Measurements from ENCODE around the gene SNAP25.

- no peak for TF ChIP-seq TCF7 (IDR thresholded peaks at IDR 0.05; ENCODE audit: borderline replicate concordance)
- TF ChIP-seq ZNF263 (CRISPR knock-in tag; IDR thresholded peaks at IDR 0.05; ENCODE audit: borderline replicate concordance): no peak
- no peak for TF ChIP-seq BCLAF1 (IDR thresholded peaks at IDR 0.05; ENCODE audit: borderline replicate concordance in 1 of 2, control insufficient read depth in 1 of 2, low read depth in 2 of 2, low read length in 1 of 2)
- TF ChIP-seq SMAD2 (IDR thresholded peaks at IDR 0.05; ENCODE audit: low read depth, low read length): no peak
- no peak for TF ChIP-seq E2F1 (CRISPR knock-in tag; IDR thresholded peaks at IDR 0.05)
- TF ChIP-seq PREB (CRISPR knock-in tag; IDR thresholded peaks at IDR 0.05): no peak
Observed at GRCh38 chr20:10318291-10319024, 99.8 kb downstream of the SNAP25 start.
